NCI-H1930 (cell line): Measurements from ENCODE around the gene BTRC.

Experiments used
- DNase-seq, 2 experiments: peaks; one replicate each; lab custom pipeline; 2025; lab: John Stamatoyannopoulos, UW

The BTRC gene

DNA sequence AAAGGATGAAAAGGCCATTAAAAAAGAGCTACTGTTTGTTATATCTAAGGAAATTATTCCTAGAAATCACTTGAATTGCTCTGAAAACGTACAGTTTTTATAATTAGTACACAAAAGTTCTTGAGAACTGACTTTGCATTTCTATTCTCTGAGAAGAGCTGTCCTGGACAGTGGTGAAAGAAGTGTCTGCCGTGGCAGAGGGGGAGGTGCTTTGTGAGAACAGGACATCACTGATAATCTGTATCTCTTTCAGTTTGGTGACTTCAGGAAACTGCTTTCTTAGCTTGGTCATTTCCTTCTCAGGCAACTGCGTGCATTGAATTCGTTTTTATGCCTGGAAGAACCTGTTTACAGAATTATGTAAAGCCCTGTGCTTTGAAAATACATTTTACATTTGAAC, 182.0 kb downstream of the BTRC start:
- no peak for DNase-seq

DNA sequence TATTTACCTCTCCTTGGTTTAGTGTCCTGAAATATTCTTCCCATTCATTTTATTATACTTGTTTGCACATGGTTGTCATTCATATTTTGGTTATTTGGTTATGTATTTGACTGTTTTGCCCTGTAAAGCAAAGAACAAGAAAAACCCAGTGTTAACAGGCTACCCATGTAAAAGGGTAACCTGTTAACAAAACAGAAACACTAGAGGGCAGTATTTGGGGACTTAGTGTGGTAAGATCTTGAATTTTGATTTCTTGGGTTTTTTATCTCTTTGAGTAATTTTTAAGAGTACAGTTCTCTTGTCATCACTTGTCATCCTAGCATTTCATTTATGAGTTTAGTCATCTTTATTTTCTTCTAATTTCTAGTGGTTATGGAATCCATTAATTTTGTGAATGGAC, 182.8 kb downstream of the BTRC start:
- DNase-seq, result peak in 1 of 2 experiments; percentile 4

DNA sequence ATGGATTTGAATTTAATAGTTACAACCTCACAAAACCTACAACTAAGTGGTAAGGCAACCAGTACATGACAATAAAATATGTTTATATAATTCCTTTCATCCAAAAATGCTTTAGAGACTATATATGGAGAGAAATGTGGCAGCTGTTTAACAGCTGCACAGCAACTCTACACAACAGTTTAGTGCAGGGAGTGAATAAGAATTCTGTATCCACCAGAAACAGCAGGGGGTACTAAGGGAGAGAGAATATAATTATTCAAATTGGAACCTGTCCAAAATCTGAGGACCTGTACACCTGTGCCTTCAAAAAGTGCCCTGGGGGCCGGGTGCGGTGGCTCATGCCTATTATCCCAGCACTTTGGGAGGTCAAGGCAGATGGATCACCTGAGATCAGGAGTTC, 184.5 kb downstream of the BTRC start:
- no peak for DNase-seq

DNA sequence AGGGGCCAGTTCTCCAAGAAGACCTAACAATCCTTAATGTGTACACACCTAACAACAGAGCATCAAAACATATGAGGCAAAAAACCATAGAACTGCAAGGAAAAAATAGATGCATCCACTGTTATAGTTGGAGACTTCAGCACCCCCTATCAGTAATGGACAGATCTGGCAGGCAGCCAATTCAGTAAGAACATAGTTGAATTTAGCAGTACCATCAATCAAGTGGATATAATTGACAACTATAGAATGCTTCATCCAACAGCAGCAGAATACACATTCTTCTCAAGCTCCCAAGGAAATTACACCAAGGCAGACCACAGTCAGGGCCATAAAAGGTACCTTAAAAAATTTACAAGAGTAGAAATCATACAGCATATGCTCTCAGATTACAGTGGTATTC, 191.9 kb downstream of the BTRC start:
- no peak for DNase-seq

DNA sequence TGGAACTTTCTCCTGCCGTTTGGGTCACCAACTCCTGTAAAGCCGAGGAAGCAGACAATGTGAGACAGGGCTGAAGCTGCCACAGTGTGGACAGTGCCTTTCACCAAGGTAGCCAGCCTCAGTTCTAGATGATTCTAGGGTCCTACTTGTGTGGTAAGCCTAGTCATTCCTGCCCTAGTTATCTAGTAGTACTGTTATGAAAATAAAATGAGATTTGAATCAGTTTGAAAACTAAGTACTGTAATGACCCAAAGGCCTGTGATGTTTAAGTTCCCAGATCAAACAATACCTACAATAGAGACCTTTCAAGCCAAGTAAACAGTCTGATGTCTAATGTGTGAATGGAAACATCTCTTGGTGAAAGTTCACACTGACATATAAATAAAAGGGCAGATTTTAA, 197.0 kb downstream of the BTRC start:
- DNase-seq, result no peak

DNA sequence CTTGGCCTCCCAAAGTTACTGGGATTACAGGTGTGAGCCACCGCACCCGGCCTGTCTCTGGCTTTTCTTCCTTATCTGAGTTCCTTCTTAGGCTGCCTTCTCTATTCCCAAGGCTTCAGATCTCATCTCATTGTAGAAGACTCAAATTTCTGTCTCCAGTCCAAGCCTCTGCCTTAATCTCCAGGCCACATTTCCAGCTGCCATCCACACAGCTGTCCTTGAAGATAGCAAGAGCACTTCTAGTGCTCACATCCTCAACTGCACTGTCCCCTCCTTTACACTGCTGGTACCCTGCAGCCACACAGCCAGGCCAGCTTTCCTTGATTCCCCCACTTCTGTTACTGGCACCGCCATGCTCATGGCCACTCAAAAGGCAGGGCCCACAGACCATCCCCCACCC, 198.5 kb downstream of the BTRC start:
- no peak for DNase-seq

DNA sequence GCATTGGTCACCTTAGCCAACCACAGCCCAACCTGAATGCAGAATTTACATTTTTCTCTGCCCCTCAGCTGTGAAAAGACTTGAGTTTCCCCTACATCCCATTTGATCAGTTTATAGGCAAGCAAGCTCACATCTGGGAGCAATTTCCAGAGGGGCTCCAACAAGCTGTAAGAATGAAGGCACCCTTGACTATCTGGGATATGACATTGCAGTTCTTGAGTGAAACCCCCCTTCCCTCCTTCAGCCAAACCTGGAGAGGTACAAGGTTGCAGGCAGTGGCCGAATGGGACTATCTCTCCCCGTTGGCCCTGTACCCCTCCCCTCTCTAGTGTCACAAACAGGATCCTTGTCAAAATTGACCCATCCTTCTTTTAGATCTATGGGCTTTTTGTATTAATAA, 203.6 kb downstream of the BTRC start:
- no peak for DNase-seq

DNA sequence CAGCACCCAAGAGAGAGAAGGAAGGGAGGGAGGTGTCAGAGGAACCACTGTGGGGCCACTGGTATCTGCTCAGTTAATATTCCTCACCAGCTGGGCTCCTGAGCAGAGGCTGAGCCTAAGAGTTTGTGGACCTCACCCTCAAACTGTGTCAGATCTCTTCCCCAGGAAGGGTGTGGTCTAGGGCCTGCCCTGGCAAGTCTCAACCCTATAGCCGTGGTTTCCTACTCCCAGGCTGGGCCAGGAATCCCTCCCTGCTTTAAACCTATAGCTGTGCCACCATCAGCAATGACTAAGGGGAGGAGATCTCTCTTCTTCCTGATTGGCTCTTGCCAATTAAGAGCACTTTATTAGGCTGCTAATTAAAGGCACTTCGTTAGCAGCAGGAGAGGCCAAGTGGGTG, 204.2 kb downstream of the BTRC start:
- DNase-seq, result no peak

DNA sequence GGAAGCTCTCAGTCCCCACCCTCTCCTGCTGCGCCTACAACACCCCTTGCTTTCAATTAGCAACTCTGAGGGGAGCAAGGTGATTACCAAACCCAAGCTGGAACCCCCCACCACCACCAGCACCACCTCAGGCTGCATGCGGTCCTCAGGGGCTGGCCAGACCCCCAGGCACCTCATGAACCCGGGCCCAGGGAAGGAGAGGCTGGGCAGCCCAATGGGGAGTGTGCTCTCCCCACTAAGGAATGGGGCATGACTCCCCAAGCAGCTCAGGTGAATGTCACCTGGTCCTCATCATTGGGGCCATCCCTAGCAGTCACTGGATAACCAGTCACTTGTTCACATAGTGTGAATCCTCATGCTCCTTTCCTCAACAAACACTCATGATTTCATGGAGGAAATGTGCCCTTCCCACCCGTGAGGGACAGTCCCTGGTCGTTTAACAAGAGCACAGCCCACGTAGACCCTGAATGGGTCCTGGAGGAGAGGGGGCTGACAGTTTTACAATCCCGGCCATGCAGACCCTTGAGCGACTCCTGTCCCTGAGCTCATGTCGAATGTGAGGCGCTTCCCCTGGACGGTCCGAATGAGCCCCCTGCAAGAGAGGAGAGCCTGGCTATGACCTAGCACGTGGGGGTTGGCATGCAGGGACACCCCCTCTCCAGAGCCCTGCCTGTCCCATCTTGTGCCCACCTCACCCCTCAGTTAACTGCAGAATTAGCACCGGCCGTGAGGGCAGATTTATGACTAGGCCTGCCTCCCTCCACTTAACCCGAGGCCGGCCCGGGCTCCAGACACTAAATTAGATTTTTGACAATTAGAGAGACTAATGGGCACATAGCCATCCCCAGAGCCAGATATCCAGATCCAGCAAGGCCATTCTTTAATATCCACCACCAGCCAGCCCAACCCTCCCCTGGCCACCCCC, 205.0 kb downstream of the BTRC start:
- DNase-seq, result no peak

DNA sequence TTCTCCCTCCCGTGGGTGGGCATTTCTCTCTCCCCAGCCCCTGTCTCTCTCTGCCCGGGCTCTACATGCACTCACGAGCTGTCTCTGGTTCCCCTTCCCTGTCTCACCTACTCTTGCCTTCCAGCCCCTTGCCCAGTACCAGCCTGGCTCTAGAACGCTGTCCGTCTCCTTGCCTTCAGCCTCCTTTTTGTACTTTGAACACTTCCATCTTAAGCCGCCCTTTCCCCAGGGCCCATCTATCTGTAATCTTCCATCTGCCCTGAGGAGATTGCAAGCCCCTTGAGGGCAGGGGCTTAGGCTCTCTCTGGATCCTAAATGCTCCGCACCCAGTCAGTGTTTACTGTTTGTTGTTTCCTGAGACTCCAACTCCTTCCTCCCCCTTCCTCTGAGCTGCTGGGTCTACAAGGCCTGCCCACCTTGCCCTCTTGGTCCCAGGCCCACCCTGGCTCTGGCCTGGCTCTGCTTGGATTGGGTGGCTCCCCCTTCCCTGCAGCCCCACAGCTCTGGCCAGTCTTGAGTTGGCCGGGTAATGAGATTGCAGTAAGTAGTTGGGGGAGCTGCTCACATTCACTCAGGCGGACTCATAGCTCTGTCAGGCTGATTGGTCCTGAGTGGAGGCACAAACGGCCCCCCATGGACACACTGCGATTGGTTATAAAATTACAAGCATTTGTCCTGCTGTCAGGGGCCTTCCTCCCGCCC, 205.8 kb downstream of the BTRC start:
- no peak for DNase-seq

DNA sequence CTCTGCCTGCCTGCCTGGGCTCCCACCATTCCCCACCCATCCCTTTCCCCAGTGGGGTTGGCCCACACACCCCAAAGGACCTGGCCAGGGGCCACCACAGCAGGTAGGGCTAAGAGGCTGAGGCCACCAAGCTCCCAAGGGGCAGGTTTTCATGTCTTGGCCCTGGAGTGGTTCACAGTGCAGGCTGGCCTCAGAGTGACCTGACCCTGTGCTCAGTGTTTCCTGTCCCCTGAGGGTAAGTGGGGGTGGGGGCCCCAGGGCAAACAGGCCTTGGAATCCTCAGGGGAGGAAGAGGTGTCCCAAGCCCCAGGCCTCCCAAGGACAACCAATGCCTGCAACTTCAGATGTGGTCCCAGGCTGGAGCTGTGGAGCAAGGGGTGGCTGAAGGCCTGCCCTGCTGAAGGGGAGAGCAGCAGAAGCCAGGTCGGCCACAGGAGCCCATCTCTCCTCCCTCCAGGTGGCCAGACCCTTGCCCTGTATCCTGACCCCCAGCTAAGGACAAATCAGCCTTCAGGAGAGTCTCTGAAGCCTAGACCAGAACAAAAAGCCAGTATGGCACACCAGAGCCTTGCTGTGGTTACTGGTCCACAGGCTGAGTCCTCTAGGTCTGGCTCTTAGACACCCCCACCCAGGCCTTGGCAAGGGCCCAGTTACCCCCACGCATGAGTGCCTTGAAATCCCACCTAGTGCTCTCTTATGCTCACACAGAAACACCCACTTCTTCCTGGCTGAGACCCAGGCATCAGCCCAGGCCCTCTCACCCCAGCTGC, 206.5 kb downstream of the BTRC start:
- no peak for DNase-seq

DNA sequence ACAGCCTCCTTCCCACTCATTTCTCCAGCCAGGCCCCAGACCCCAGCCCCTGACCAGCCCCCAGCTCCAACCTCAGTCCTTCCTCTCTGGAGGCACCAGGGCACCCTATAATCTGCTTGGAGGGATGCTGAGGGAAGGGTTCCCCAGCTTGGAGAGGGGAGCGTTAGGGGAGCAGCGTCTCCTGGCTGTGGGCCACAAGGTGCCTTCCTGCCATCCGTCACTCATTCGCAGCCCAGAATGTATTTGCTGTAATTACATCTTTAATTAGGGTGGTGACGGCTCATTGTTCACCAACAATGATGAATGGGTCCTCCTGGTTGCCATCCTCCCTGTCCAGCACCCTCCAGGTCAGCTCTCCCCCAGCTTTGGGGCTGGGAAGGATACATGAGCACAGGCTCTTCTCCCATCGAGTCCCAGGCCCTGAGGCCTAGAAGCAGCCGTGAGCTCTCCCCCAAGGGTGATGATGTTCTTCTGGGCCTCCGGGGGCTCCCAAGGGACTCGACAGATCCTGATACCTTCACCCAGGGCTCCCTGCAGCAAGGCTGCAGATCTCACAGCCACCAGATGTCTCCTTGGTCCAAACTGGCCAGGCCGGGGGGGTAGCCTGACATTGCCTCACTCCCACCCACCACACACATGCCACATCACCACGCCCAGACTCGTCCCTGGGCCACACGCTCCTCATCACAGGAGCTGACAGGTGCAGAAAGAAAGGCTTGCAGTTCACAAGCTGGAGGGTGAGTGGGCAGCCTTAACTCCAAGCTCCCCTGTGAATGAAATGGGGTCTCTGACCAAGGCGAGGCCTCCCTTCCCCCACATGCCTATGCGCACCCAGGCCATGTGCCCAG, 207.3 kb downstream of the BTRC start:
- DNase-seq, result no peak

DNA sequence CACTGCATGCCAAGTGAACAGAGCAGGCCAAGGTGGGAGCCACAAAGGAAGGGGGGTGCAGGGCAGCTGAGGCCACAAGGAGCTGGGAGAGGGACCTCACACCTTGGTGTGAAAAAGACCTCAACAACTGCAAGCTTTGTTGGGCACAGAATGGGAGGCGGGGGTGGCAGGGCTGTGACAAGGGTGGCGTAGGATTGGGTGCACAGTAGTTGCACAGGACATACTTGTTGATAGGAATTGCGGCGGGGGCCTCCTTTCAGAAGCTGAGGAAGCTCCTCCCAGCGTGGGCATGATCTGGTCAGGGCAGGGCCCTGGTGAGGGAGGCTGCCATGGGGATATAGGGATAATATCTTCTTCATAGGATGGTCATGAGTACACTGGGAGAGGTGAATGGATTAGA, 208.3 kb downstream of the BTRC start:
- no peak for DNase-seq

DNA sequence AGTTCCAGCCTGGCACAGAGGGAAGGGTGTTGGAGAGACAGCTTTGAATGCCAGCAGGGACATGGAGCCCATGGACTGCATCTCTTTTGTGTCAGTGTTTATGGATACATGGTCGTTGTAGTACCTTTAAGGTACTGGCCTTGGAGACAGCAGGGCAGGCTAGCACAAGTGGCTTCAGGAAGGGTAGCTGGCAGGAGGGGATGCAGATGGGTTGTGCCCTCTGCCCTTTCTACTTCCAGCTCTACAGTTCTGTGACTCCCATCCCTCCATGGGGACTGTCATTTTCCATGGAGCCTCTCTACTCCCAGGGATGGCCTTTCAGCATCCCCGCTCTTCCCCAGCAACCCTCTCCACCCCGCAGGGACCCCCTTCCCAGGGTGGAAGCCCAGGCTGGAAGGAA, 209.0 kb downstream of the BTRC start:
- DNase-seq, result no peak

DNA sequence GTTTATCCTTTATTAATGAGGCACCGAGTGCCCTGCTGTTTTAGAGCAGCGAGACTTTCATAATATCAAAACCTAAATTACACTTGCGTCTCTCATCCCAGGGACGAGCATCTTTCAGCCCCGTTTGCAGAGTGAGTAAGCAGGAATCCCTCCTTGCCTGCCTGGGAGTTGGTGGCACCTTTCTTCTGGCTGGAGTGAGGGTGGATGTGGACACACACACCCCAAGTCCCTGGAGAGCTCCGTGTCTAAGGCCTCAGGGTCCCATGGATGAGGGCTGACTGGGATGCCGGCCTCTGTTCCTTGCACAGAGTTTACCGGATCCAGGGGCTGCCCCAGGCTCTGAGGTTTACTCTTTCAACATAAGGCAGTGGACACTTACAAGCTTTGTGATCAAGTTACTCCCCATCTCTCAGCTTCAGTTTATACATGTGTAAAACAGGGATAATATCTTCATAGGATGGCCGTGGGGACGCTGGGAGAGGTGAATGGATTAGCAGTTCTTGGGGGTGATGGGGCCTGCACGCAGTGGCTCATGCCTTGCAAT, 209.6 kb downstream of the BTRC start:
- no peak for DNase-seq

DNA sequence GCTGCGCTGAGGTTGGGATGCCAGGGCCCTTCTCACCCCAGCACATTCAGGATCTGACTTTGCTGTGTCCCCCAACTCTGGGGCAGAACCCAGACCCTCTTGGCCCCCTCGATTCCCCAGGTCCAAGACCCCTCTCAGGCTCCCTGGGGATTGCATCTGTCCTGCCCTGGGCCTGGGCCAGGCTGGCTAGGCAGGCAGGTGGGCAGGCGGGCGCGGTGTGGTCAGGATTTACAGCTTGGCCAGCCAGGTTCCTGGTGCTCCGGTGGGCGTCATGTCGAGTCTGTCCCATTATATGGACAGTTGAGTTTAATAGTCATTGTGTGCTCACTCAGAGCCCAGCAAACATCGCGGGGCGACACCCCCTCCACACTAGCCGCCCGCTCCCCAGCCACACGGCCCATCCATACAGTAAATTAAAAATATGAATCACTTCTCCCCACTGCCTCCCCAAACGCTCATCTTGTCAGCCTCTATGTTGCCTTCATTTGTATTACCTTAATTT, 210.6 kb downstream of the BTRC start:
- no peak for DNase-seq

DNA sequence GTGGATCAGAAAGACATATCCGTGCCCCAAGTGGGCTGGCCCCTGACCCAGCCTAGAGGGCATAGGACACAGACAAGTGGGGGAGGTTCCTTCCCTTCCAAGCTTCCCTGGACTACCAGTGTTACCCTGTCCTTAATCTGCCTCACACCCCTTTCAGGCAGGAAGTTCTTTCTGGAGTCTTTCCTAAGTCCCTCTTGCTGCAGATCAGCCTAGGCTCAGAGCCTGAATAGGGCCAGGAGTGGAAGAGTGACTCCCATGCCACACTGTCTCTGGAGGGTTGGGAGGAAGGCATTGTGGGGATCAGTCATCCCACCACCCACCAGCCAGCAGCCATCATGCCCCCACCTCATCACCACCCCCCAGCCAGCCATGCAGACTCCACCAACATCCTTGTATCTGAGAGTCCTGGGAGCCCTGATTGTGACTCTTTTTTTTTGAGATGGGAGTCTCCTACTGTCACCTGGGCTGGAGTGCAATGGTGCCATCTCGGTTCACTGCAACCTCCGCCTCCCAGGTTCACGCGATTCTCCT, 211.5 kb downstream of the BTRC start:
- no peak for DNase-seq

DNA sequence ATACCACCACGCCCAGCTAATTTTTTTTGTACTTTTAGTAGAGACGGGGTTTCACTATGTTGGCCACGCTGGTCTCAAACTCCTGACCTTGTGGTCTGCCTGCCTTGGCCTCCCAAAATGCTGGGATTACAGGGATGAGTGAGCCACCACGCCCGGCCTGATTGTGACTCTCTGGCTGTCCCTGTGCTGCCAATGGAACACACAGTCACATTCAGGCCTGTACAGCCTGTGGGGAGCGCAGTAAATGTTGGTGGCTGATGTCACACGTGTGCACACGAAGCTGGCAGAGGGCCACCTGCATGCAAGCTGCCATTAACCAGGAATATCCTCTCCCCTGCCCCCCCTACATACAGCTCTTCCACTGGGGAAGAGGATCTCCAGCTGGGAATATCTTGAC, 212.0 kb downstream of the BTRC start:
- DNase-seq, result no peak

DNA sequence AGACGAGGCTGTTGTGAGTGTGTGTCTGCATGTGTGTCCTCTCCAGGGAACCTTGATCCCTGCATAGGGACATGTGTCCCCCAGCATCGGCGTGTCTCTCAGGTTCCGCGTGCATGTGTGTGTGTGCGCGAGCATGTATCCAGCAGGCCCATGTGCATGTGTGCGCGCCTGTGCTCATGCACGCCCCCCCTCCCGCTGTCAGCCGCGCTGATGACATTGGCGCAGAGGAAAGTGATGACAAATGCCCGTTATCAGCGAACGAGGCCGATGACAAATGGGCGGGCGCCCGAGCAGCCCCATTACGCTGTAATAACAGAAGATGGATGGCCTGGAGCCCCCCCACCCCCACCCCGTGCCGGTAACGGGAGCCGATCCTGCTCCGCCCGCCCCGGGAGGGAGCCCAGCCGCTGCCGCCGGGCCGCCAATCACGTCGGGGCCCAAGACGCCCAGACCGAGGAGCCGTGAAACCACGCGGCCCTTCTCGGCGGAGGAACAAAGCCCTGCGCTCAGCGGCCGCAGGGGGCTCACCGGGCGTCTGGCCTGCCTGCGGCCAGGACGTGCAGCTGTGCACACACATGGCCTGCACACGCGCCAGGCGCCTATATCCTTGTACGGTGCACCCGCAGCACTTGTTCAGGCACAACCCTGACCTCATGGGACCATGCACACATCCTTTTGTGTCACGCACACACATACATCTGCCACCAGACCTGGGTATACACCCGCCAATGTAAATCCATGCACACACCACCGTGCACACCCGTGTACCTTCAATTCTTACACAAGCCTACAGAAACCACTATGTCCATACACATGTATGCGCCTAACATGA, 212.6 kb downstream of the BTRC start:
- peak; percentile 14 to 22 for DNase-seq
